Measurements from ENCODE around the gene DGCR8. TPM values are rescaled to one million over a fixed set of nuclear protein-coding genes. Genes with fewer than 3 reads are reported as not detected.

The DGCR8 gene
- total and polyA plus RNA-seq, 2 of the 4 experiments (the other 2 are of a cell fraction): 16.7 to 25.3 TPM

GRCh38 chr22:20107951-20108756, 28.1 kb downstream of the DGCR8 start:
- Histone ChIP-seq H3K36me3 (ENCODE audit: control insufficient read depth, insufficient read depth, low read length) (peaks cover 80% of the 10 kb centered on the region), H4K8ac (ENCODE audit: low read depth in 2 of 2, low read length in 2 of 2) (no peak overlapping the region), H3K9ac (ENCODE audit: low read depth, low read length) (no peak overlapping the region), H3K27ac (ENCODE audit: insufficient read depth, low read length) (no peak overlapping the region), H2BK20ac (ENCODE audit: low read depth, low read length) (no peak overlapping the region), H3K79me1 (ENCODE audit: low read depth in 1 of 2, low read length in 2 of 2) (peaks cover 8 to 40% of the 10 kb centered on the region in 2 experiments), H3K9me1 (ENCODE audit: insufficient read depth, low read length) (no peaks in the 10 kb centered on the region), H4K91ac (ENCODE audit: insufficient read depth, low read depth, low read length) (no peak overlapping the region), H2BK5ac (ENCODE audit: low read depth, low read length, poor library complexity, severe bottlenecking) (no peak overlapping the region), H4K20me1 (ENCODE audit: insufficient read depth, low read length) (peaks cover 57% of the 10 kb centered on the region), H3K56ac (ENCODE audit: extremely low read depth, insufficient read depth, low read length) (no peak overlapping the region), H3K4me1 (ENCODE audit: control insufficient read depth, insufficient read depth, low read length) (no peaks in the 10 kb centered on the region), H2AK9ac (replicated peaks; ENCODE audit: low read depth, low read length, poor library complexity) (peak overlapping the region; percentile 10), H2BK120ac (ENCODE audit: low read depth, low read length) (no peak overlapping the region), H2AK5ac (ENCODE audit: low read depth, low read length) (no peak overlapping the region), H3K9me3 (ENCODE audit: control insufficient read depth, insufficient read depth, low read length) (no peaks in the 10 kb centered on the region), H3K27me3 (ENCODE audit: control insufficient read depth, insufficient read depth, low read length) (no peaks in the 10 kb centered on the region), H4K5ac (ENCODE audit: low read depth, low read length) (no peak overlapping the region), H2BK15ac (ENCODE audit: low read depth, low read length) (no peak overlapping the region), H3K14ac (replicated peaks; ENCODE audit: low read depth, low read length) (no peak overlapping the region), H3K4ac (ENCODE audit: low read depth, low read length) (no peak overlapping the region), H2AFZ (replicated peaks; ENCODE audit: low read length, poor library complexity) (peak overlapping the region; percentile 15), H3K23ac (ENCODE audit: low read depth, low read length) (no peak overlapping the region), H3K4me2 (ENCODE audit: low read depth, low read length) (no peak overlapping the region), H3K4me3 (ENCODE audit: insufficient read depth, low read depth, low read length) (no peak overlapping the region), H3K18ac (ENCODE audit: low read depth, low read length) (no peak overlapping the region)
- ChIA-PET POLR2A (ENCODE audit: unreplicated experiment) (no interaction called here), CTCF (no interaction called here)
- DNase-seq (no peak), ATAC-seq (ENCODE audit: low read depth) (no peak)
- intact Hi-C loops (cut with micrococcal nuclease) (no loop called here), in situ Hi-C loops (cut with MboI; ENCODE audit: low sequenced_read_pairs) (no loop called here), dilution Hi-C loops (cut with HindIII; ENCODE audit: low sequenced_read_pairs, unreplicated experiment) (no loop called here)
- BruUV-seq (replicated peaks): no TSS peak
- TF ChIP-seq RCOR1 (IDR thresholded peaks at IDR 0.05; ENCODE audit: insufficient replicate concordance, low read length): no peak
- no peak for TF ChIP-seq MAZ (IDR thresholded peaks at IDR 0.05; ENCODE audit: borderline replicate concordance, low read depth, low read length)
- no peak for TF ChIP-seq CHD1 (IDR thresholded peaks at IDR 0.05; ENCODE audit: low read depth, low read length)
- TF ChIP-seq POLR2A (IDR thresholded peaks at IDR 0.05; ENCODE audit: low read depth, low read length): no peak
- TF ChIP-seq USF2 (IDR thresholded peaks at IDR 0.05; ENCODE audit: low read depth, low read length): no peak
- TF ChIP-seq NFE2L2 (IDR thresholded peaks at IDR 0.05; ENCODE audit: low read depth, low read length): no peak
- TF ChIP-seq FOS (IDR thresholded peaks at IDR 0.05; ENCODE audit: low read depth, low read length): no peak
- TF ChIP-seq MXI1 (IDR thresholded peaks at IDR 0.05; ENCODE audit: borderline replicate concordance, low read depth, low read length): no peak
- no peak for TF ChIP-seq MAFK (IDR thresholded peaks at IDR 0.05; ENCODE audit: low read depth, low read length)
- no peak for TF ChIP-seq RAD21 (IDR thresholded peaks at IDR 0.05; ENCODE audit: low read length)
- WGBS, 2 experiments (ENCODE audit: extremely low coverage in 2 of 2, insufficient read length in 1 of 2): 96% methylated on average over 8 of the region's 13 CpGs; no CpG with 5 or more reads in 1 of the 2 experiments
